Colonic mucosa (tissue), 4 donors: ENCODE measurements around the gene TJAP1. TPM values are rescaled to one million over a fixed set of nuclear protein-coding genes. Genes with fewer than 3 reads are reported as not detected.

Experiments
- DNase-seq: peaks from one replicate; pipeline ENCODE4 v3.0.0-alpha.2; 2020
- H3K27ac ChIP-seq: fragments of 200-600 bp; one replicate; pipeline ENCODE4 v1.8.0; 2021
- H3K27me3 ChIP-seq: fragments of 200-600 bp; one replicate; pipeline ENCODE4 v1.8.0; 2021
- H3K36me3 ChIP-seq: fragments of 200-600 bp; one replicate; pipeline ENCODE4 v1.8.0; 2021
- H3K4me1 ChIP-seq: fragments of 200-600 bp; one replicate; pipeline ENCODE4 v1.8.0; 2021; ENCODE audit warnings: mild to moderate bottlenecking
- H3K4me3 ChIP-seq: fragments of 200-600 bp; one replicate; pipeline ENCODE4 v1.8.0; 2021
- H3K9ac ChIP-seq, 2 donors: one replicate each; pipeline ENCODE4 v1.7.0; 2013; ENCODE audit warnings: control low read depth in 2 of 2, low read depth in 2 of 2, low read length in 2 of 2
- H3K9me3 ChIP-seq: fragments of 200-600 bp; one replicate; pipeline ENCODE4 v1.8.0; 2021
- intact Hi-C: fragments of 100-400 bp; cut with DNase I; formaldehyde crosslinking; loops from one replicate; pipeline ENCODE4 v1.14.1; 2022
- total RNA-seq, 2 donors: library from RNA; stranded (reverse); fragmentation: NEBNext Ultra II Directional in 1 of 2; extraction: Animal tissue kit (Norgen Biotek cat#: 25700) in 1 of 2; gene quantifications; one replicate each; pipeline ENCODE4 v1.2.1, GENCODE V29; 2021
- TF ChIP-seq, protein P1 (sequence below): fragments of 200-600 bp; IDR thresholded peaks from one replicate; pipeline ENCODE4 v1.8.0; 2022; ENCODE audit warnings: antibody characterized with exemption, mild to moderate bottlenecking
- donor health status: healthy.
- donor health status: DM: no; HTN: no; CAD: no.
- donor health status: DM: no; HTN: no; CAD: no.

The TJAP1 gene
- total RNA-seq, 2 donors from 2014 or later, result 18.6 to 26.4 TPM

DNA sequence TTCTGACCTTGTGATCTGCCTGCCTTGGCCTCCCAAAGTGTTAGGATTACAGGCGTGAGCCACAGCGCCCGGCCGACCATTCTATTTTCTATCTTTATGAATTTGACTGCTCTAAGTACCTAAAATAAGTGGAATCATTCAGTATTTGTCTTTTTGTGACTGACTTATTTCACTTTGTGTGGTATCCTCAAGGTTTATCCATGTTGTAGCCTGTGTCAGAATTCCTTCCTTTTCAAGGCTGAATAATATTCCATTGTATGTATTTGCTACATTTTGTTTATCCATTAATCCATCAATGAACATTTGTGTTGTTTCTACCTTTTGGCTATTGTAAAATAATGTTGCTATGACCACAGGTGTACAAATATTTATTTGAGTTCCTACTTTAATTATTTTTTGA, 4.9 kb upstream of the TJAP1 start:
- Histone ChIP-seq H3K4me3 (no peak overlapping the region), H3K27me3 (no peaks in the 10 kb centered on the region), H3K4me1 (no peaks in the 10 kb centered on the region), H3K27ac (no peak overlapping the region), H3K9ac (no peak overlapping the region), H3K9me3 (no peaks in the 10 kb centered on the region), H3K36me3 (no peaks in the 10 kb centered on the region)
- DNase-seq, result no peak
- intact Hi-C loops, result no loop called here
- TF ChIP-seq, protein P1, sequence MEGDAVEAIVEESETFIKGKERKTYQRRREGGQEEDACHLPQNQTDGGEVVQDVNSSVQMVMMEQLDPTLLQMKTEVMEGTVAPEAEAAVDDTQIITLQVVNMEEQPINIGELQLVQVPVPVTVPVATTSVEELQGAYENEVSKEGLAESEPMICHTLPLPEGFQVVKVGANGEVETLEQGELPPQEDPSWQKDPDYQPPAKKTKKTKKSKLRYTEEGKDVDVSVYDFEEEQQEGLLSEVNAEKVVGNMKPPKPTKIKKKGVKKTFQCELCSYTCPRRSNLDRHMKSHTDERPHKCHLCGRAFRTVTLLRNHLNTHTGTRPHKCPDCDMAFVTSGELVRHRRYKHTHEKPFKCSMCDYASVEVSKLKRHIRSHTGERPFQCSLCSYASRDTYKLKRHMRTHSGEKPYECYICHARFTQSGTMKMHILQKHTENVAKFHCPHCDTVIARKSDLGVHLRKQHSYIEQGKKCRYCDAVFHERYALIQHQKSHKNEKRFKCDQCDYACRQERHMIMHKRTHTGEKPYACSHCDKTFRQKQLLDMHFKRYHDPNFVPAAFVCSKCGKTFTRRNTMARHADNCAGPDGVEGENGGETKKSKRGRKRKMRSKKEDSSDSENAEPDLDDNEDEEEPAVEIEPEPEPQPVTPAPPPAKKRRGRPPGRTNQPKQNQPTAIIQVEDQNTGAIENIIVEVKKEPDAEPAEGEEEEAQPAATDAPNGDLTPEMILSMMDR, result no peak

DNA sequence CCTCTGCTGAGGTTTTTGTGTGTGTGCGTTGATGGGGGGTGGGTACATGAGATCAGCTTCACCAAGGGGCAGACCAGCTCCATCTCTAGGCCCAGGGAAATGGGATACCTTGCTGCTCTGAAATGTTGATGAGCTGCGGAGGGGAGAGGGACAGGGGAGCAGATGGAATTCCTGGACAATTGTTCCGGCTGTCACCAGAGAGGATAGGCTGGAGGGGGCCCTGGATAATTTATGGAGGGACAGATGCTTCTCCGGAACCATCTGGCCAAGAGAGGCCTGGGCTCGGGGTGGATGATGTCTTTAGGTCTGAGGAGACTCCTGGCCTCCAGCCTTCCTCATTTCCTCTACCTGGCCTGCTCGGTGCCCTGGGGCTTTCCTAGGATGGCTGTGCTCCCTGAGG, 1.9 kb upstream of the TJAP1 start:
- H3K4me3 ChIP-seq, result no peak overlapping the region
- no peaks in the 10 kb centered on the region for H3K4me1 ChIP-seq
- intact Hi-C loops, result no loop called here
- no peaks in the 10 kb centered on the region for H3K9me3 ChIP-seq
- no peaks in the 10 kb centered on the region for H3K36me3 ChIP-seq
- TF ChIP-seq, protein P1, result no peak
- DNase-seq, result no peak
- no peak overlapping the region for H3K9ac ChIP-seq
- no peak overlapping the region for H3K27ac ChIP-seq
- H3K27me3 ChIP-seq, result no peaks in the 10 kb centered on the region

- TF ChIP-seq, protein P1, result no peak
- no peak overlapping the region for H3K9ac ChIP-seq
- DNase-seq, result no peak
- no peaks in the 10 kb centered on the region for H3K9me3 ChIP-seq
- H3K4me1 ChIP-seq, result no peaks in the 10 kb centered on the region
- no peaks in the 10 kb centered on the region for H3K27me3 ChIP-seq
- peak overlapping the region; percentile 86 for H3K4me3 ChIP-seq
- H3K27ac ChIP-seq, result no peak overlapping the region
- intact Hi-C loops, result no loop called here
- no peaks in the 10 kb centered on the region for H3K36me3 ChIP-seq
Observed at GRCh38 chr6:43476746-43477145, 624 bp upstream of the TJAP1 start.

- peak overlapping the region; percentile 72 for H3K27ac ChIP-seq
- TF ChIP-seq, protein P1, result no peak
- no peaks in the 10 kb centered on the region for H3K36me3 ChIP-seq
- peak overlapping the region; percentile 86 for H3K4me3 ChIP-seq
- H3K4me1 ChIP-seq, result no peaks in the 10 kb centered on the region
- H3K9ac ChIP-seq, result peak overlapping the region; percentile 70 to 74
- no peak for DNase-seq
- intact Hi-C loops, result no loop called here
- H3K27me3 ChIP-seq, result no peaks in the 10 kb centered on the region
- H3K9me3 ChIP-seq, result no peaks in the 10 kb centered on the region
Observed at GRCh38 chr6:43478008-43478372, 620 bp downstream of the TJAP1 start.

- Histone ChIP-seq H3K27ac (no peak overlapping the region), H3K27me3 (no peaks in the 10 kb centered on the region), H3K36me3 (no peaks in the 10 kb centered on the region), H3K4me1 (no peaks in the 10 kb centered on the region), H3K9me3 (no peaks in the 10 kb centered on the region), H3K9ac (no peak overlapping the region), H3K4me3 (no peak overlapping the region)
- no peak for DNase-seq
- intact Hi-C loops, result no loop called here
- TF ChIP-seq, protein P1, result no peak
Observed at GRCh38 chr6:43481075-43481474, 3.7 kb downstream of the TJAP1 start.
